ENCODE results near the gene FBLN7. TPM values are rescaled to one million over a fixed set of nuclear protein-coding genes. Genes with fewer than 3 reads are reported as not detected.
A peak's percentile ranks its signal among the peaks of the same experiment; 100 is the strongest.
"Not testable (repeated sequence)": the region's sequence is repeated elsewhere in the genome, so short reads cannot be mapped to it uniquely, and the experiment has no call there.

Gene FBLN7
- total and polyA plus RNA-seq, 2 experiments from 2014 or later = 0.11 to 1.6 TPM

DNA sequence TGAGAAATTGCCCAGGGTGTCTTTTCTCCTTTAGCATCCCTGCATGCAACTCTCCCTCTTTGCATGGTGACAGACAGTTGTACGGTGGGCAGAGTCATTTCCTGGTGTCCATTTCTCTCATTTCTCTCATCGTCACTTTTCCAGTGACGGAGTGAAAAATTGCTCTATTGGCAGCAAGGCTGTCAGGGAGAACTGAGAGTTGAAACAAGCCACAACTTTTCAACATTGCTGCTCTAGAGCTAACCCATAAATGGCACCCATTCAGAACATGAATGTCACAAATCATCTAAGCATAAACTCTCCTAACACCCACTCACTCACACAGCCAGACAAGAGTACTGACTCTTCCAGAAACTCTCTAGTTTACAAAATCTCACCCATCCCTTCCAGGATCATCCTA lies 61.0 kb downstream of the FBLN7 start:
- DNase-seq = peak; percentile 6
- H3K4me1 ChIP-seq (ENCODE audit: insufficient read depth) = no peaks in the 10 kb centered on the region
- H3K27ac ChIP-seq = no peak overlapping the region
- no peaks in the 10 kb centered on the region; the same call in 1 of the 2 replicates for H3F3A ChIP-seq (ENCODE audit: insufficient read depth)
- in situ Hi-C loops (cut with MboI) = no loop called here
- no peak overlapping the region for H3K4me2 ChIP-seq (ENCODE audit: unreplicated experiment)
- no peak overlapping the region for H3K9ac ChIP-seq
- no peaks in the 10 kb centered on the region for H3K9me2 ChIP-seq (ENCODE audit: insufficient read depth)
- H3K36me3 ChIP-seq (ENCODE audit: low read depth) = no peaks in the 10 kb centered on the region
- 7 to 15% methylated on average over 3 of the region's 3 CpGs for WGBS, 2 experiments (ENCODE audit: low coverage in 1 of 2, low lambda C conversion rate in 2 of 2, missing lambda C conversion rate in 2 of 2)
- no peaks in the 10 kb centered on the region for H4K20me1 ChIP-seq (ENCODE audit: insufficient read depth)
- no peaks in the 10 kb centered on the region for H3K27me3 ChIP-seq (replicated peaks; ENCODE audit: insufficient read depth)
- H3K4me3 ChIP-seq = no peak overlapping the region
- TF ChIP-seq EZH2 (IDR thresholded peaks at IDR 0.05; ENCODE audit: insufficient read depth, poor library complexity, severe bottlenecking) (no peak), EZH2phosphoT487 (IDR thresholded peaks at IDR 0.05; ENCODE audit: insufficient read depth, low read depth) (no peak)
- H2AFZ ChIP-seq = no peak overlapping the region
- no peaks in the 10 kb centered on the region for H3K79me2 ChIP-seq (ENCODE audit: insufficient read depth)
- no peaks in the 10 kb centered on the region for H3K9me3 ChIP-seq (ENCODE audit: low read depth)

DNA sequence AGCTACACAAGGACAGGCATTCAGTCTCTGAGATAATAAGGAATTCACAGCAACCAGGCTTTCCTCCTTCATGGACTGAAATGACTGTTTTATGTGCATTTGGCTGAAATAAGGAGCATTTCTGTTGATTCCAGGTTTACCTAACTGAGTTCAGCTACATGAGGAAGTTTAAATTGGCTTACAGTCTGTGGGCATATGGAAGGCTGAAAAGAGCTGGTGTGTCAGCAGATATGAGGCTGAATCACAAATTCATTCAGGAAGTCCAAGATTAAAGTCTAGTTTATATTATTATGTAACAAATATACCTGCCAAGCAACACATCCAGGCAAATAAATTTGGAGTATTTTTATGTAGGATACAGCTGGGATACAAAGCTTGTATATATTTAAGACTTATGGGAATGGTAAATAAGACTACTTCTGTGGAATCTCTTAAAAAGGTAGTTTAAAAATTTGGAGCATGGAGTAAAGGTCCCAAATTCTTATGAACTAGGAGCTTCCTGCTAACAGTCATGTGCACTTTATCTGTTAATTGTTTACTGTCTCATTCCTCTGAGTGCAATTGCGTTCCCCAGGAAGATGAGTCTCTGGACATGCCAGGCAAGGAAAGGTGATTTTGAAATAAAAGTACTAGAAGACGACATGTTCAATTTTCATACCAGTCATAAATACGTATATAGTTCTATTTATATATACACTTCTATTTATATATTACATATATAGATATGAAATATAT lies 63.7 kb downstream of the FBLN7 start:
- H3K27ac ChIP-seq = no peak overlapping the region
- WGBS, 2 experiments (ENCODE audit: low coverage in 1 of 2, low lambda C conversion rate in 2 of 2, missing lambda C conversion rate in 2 of 2) = 67 to 74% methylated on average over 3 of the region's 3 CpGs
- H3F3A ChIP-seq (ENCODE audit: insufficient read depth) = no peaks in the 10 kb centered on the region; the same call in 1 of the 2 replicates
- peak; percentile 2 for DNase-seq
- no peaks in the 10 kb centered on the region for H3K36me3 ChIP-seq (ENCODE audit: low read depth)
- H3K9ac ChIP-seq = no peak overlapping the region
- H3K4me2 ChIP-seq (ENCODE audit: unreplicated experiment) = no peak overlapping the region
- no peak for TF ChIP-seq EZH2 (IDR thresholded peaks at IDR 0.05; ENCODE audit: insufficient read depth, poor library complexity, severe bottlenecking)
- no peak for TF ChIP-seq EZH2phosphoT487 (IDR thresholded peaks at IDR 0.05; ENCODE audit: insufficient read depth, low read depth)
- no peaks in the 10 kb centered on the region for H3K9me2 ChIP-seq (ENCODE audit: insufficient read depth)
- no peaks in the 10 kb centered on the region for H4K20me1 ChIP-seq (ENCODE audit: insufficient read depth)
- in situ Hi-C loops (cut with MboI) = no loop called here
- H3K4me1 ChIP-seq (ENCODE audit: insufficient read depth) = no peaks in the 10 kb centered on the region
- H3K9me3 ChIP-seq (ENCODE audit: low read depth) = no peaks in the 10 kb centered on the region
- no peaks in the 10 kb centered on the region for H3K27me3 ChIP-seq (replicated peaks; ENCODE audit: insufficient read depth)
- H2AFZ ChIP-seq = no peak overlapping the region
- no peaks in the 10 kb centered on the region for H3K79me2 ChIP-seq (ENCODE audit: insufficient read depth)
- no peak overlapping the region for H3K4me3 ChIP-seq

DNA sequence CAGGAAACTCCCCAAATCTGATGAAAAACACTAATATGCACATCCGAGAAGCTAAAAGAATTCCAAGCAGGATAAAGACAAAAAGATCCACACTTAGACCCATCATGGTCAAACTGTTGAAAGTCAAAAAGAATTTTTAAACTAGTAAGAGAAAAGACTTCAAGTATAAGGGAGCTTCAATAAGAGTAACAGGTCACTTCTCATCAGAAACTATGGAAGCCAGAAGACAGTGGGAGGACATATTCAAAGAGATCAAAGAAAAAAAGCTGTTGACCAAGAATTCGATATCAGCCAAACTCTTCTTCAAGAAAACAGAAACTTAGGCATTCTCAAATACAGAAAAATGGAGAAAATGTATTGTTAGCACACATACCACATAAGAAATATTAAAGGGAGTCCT lies 66.2 kb downstream of the FBLN7 start:
- WGBS, 2 experiments (ENCODE audit: low coverage in 1 of 2, low lambda C conversion rate in 2 of 2, missing lambda C conversion rate in 2 of 2) = 60 to 62% methylated on average over 2 of the region's 2 CpGs

DNA sequence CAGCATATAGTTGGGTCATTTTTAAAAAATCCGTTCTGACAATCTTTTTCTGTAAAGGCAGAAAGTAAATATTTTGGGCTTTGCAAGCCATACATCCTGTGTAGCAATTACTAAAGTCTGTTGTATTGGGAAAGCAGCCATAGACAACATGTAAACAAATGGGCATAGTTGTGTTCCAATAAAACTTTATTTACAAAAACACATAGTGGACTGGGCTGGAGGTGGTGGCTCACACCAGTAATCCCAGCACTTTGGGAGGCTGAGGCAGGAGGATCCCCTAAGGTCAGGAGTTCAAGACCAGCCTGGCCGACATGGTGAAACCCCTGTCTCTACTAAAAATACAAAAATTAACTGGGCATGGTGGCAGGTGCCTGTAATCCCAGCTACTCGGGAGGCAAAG lies 69.7 kb downstream of the FBLN7 start:
- H2AFZ ChIP-seq; H3K27ac ChIP-seq; H3K79me2 ChIP-seq (ENCODE audit: insufficient read depth); in situ Hi-C loops (cut with MboI); H3K9me3 ChIP-seq (ENCODE audit: low read depth); H3K9ac ChIP-seq; H4K20me1 ChIP-seq (ENCODE audit: insufficient read depth); H3F3A ChIP-seq (ENCODE audit: insufficient read depth); H3K4me3 ChIP-seq; H3K27me3 ChIP-seq (replicated peaks; ENCODE audit: insufficient read depth); H3K36me3 ChIP-seq (ENCODE audit: low read depth); H3K4me2 ChIP-seq (ENCODE audit: unreplicated experiment); H3K4me1 ChIP-seq (ENCODE audit: insufficient read depth); DNase-seq; H3K9me2 ChIP-seq (ENCODE audit: insufficient read depth): not testable (repeated sequence)
- WGBS, 2 experiments (ENCODE audit: low coverage in 1 of 2, low lambda C conversion rate in 2 of 2, missing lambda C conversion rate in 2 of 2) = 86 to 88% methylated on average over 3 of the region's 3 CpGs

More for the DNA sequence above, 66.2 kb downstream of the FBLN7 start:
- H3K27ac ChIP-seq = no peak overlapping the region
- no peak overlapping the region for H3K4me3 ChIP-seq
- no peak for TF ChIP-seq EZH2 (IDR thresholded peaks at IDR 0.05; ENCODE audit: insufficient read depth, poor library complexity, severe bottlenecking)
- no peak for TF ChIP-seq EZH2phosphoT487 (IDR thresholded peaks at IDR 0.05; ENCODE audit: insufficient read depth, low read depth)
- peak; percentile 46 for DNase-seq
- H3K79me2 ChIP-seq (ENCODE audit: insufficient read depth) = no peaks in the 10 kb centered on the region
- no peaks in the 10 kb centered on the region for H3K36me3 ChIP-seq (ENCODE audit: low read depth)
- no peak overlapping the region for H3K9ac ChIP-seq
- no peaks in the 10 kb centered on the region for H3K27me3 ChIP-seq (replicated peaks; ENCODE audit: insufficient read depth)
- H3K4me1 ChIP-seq (ENCODE audit: insufficient read depth) = no peaks in the 10 kb centered on the region
- no peak overlapping the region for H2AFZ ChIP-seq
- H4K20me1 ChIP-seq (ENCODE audit: insufficient read depth) = no peaks in the 10 kb centered on the region
- no peaks in the 10 kb centered on the region for H3K9me2 ChIP-seq (ENCODE audit: insufficient read depth)
- no peak overlapping the region for H3K4me2 ChIP-seq (ENCODE audit: unreplicated experiment)
- H3F3A ChIP-seq (ENCODE audit: insufficient read depth) = no peaks in the 10 kb centered on the region
- in situ Hi-C loops (cut with MboI) = no loop called here
- no peaks in the 10 kb centered on the region for H3K9me3 ChIP-seq (ENCODE audit: low read depth)
